ENCODE data around the gene IPO4.

- TF ChIP-seq CTCF (conservative IDR thresholded peaks at IDR 0.05 in 1 of 2, IDR thresholded peaks at IDR 0.05 in 1 of 2; ENCODE audit: low read depth in 1 of 2, low read length in 2 of 2), result no peak
- no peak for TF ChIP-seq EZH2 (IDR thresholded peaks at IDR 0.05; ENCODE audit: low read length, missing control alignments)
Measured at GRCh38 chr14:24185741-24186140, 2.9 kb downstream of the IPO4 start.

Measured in fibroblast of lung (primary cell).